Activated CD8-positive, alpha-beta memory T cell treated with anti-CD3 and anti-CD28 coated beads for 36 hours (primary cell): ENCODE data around the gene UPK1A. TPM values are rescaled to one million over a fixed set of nuclear protein-coding genes. Genes with fewer than 3 reads are reported as not detected.
"Not testable (repeated sequence)": the region's sequence is repeated elsewhere in the genome, so short reads cannot be mapped to it uniquely, and the experiment has no call there.

ENCODE experiments used
- CTCF ChIA-PET: fragments of 350-600 bp; sonication (Branson Sonifier 250); formaldehyde crosslinking; loops from one replicate; lab custom pipeline; 2021; ENCODE audit warnings: antibody characterized with exemption; lab: Charles Lee
- POLR2A ChIA-PET: fragments of 350-600 bp; sonication (Branson Sonifier 250); formaldehyde crosslinking; loops from one replicate; lab custom pipeline; 2021; ENCODE audit warnings: antibody characterized with exemption; lab: Charles Lee
- total RNA-seq, 2 experiments: library from RNA; stranded (reverse); gene quantifications; one replicate each; pipeline ENCODE4 v1.2.3, GENCODE V29; 2021

UPK1A gene
- total RNA-seq, 2 experiments from 2014 or later, result 0.23 to 0.38 TPM

DNA sequence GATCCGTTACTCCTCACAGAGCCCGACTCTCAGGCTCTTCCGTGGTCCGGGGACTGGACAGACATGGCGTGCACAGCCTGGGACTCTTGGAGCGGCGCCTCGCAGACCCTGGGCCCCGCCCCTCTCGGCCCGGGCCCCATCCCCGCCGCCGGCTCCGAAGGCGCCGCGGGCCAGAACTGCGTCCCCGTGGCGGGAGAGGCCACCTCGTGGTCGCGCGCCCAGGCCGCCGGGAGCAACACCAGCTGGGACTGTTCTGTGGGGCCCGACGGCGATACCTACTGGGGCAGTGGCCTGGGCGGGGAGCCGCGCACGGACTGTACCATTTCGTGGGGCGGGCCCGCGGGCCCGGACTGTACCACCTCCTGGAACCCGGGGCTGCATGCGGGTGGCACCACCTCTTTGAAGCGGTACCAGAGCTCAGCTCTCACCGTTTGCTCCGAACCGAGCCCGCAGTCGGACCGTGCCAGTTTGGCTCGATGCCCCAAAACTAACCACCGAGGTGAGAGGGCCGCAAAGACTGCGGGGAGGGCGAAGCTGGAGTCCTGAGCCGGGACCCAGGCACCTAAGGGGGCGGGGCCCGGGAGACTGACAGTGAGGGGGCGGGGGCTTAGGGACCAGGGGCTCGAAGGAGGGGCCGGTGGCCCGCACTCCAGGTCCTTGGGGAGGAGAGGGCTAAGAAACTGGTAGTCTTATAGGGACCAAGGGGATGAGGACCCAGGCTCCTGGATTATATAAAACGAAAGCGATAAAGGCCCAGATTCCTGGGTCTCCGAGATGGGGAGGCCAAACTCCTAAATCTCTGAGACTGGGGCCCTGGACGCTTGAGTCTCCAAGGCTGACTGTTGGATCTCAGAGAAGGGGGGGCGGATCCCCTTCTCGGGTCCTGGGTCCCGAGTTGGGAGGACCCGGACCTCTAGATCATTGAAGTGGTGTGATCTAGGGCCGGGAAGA is 22.8 kb upstream of the UPK1A start:
- ChIA-PET CTCF (interaction anchor here (0.7 to 1.2 kb wide), 2 partner anchors 64 to 133 kb away, joined by 3 to 7 read pairs; no protein-coding TSS in a partner anchor), POLR2A (interaction anchor here (0.8 kb wide), 1 partner anchor 14 kb away, joined by 6 read pairs; no protein-coding TSS in a partner anchor)

DNA sequence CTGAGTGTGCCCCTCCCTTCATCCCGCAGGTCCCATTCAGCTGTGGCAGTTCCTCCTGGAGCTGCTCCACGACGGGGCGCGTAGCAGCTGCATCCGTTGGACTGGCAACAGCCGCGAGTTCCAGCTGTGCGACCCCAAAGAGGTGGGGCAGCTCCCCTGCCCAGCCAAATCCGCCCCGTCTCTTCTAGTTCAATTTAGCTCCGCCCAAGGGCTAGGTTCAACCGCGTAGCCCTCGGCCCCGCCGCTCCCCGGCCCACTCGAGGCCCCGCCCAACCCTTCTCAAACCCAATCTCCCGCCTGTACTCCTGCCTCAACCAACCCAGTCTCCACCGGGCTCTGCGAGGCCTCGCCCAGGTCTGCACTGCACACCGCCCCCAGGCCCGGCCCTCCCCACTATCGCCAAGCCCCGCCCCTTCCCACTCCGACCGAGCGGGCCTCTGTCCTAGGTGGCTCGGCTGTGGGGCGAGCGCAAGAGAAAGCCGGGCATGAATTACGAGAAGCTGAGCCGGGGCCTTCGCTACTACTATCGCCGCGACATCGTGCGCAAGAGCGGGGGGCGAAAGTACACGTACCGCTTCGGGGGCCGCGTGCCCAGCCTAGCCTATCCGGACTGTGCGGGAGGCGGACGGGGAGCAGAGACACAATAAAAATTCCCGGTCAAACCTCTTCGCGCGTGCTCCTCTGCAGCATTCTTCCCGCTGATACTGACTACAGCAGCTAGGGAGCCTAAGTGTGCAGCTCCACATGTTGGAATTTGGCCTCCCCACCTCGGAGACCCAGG is 21.9 kb upstream of the UPK1A start:
- ChIA-PET CTCF (interaction anchor here (0.7 to 1.2 kb wide), 2 partner anchors 63 to 134 kb away, joined by 3 to 7 read pairs; no protein-coding TSS in a partner anchor), POLR2A (no interaction called here)

DNA sequence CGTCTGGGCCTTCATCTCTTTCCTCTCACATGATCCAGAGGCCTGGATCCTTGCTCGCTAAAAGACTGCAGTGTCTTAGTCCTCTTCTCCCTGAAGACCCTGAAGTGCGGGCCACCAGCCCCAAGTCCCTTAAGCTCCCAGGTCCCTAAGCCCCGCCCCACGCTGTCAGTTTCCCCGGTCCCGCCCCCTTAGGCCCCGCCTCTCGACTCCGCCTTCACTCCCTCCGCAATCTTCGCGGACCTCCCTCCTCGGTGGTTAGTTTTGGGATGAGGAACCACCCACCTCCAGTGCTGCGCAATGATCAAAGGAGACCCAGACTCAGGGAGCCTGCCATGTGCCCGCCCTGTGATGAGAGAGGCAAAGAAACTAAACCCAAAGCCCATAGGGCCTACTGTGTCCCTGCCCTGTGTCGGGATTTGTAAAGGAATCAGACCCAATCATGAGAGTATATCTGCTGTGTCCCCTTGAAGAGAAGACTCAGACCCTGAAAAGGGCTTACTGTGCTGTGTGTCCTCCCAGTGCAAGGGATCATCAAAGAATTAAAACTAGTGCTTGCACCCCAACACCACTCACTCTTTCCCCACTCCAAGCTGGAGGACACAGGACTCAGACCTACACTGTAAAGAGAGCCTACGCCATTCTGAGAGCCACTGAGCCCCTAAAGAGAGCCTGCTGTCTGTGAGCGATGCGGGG is 21.2 kb upstream of the UPK1A start:
- CTCF ChIA-PET, result no interaction called here
- POLR2A ChIA-PET, result interaction anchor here (0.5 kb wide), 1 partner anchor 10 kb away, joined by 4 read pairs; no protein-coding TSS in a partner anchor

DNA sequence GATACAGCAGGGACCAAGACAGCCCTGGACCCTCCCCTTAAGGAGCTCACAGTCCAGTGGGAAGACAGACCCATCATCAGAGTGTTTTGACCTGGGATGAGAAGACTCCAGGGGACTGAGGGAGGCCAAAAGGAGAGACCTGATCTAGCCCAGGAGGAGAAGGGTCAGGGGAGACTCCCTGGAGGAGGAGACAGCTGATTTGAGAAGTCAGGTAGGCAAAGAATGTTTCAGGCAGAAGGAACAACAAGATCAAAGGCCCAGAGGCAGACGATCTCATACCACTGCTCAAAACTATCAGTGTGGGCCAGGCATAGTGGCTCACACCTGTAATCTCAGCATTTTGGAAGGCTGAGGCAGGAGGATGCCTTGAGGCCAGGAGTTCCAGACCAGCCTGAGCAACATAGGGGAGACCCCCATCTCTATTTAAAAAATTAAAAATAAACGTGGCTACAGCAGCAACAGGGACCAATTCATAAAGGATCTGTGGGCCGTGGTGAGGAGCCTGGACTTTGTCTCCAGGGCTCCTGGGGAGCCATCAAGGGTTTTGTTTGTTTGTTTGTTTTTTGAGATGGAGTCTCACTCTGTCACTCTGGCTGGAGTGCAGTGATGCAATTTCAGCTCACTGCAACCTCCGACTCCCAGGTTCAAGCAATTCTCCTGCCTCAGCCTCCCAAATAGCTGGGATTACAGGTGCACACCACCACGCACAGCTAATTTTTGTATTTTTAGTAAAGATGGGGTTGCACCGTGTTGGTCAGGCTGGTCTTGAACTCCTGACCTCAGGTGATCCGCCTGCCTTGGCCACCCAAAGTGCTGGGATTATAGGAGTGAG is 20.4 kb upstream of the UPK1A start:
- CTCF ChIA-PET, result no interaction called here
- POLR2A ChIA-PET, result no interaction called here

DNA sequence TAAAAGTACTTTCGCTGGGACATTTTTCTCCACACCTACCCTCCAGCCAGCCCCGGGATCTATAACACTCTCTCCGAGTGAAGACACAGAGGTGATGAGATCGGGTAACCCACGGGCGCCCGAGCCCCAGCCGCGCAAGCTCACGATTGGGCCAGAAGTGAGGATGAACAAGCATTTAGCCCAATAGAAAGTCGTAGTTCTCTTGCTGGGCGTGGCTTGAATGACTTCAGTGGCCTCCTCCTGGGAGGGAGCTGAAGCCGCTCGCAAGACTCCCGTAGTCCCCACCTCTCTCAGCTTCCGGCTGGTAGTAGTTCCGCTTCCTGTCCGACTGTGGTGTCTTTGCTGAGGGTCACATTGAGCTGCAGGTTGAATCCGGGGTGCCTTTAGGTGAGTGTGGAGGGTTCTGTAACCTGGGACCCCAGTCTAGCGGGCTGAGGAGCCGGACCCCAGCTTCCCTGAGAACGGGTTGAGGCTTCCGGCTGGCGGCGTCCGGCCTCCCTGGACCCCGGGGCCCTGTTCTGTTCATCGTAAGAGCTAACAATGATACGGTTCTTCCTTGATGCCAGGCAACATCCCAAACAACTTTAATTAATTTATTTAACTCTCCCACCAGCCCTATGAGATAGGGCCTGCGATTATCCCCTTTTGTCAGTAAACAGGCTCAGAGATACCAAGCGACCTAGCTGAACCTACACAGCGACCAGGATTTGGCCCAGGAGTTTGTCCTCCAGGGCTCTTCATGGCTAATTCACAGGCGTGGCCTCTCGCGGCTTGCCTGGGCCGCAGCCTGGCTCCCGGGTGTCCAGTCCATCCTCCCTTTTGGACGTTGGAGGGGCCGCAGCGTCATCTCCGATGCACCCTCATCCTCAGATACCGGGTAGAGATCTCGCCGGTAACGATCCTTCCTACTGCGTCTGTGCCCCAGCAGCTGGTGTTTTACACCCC is 18.0 kb upstream of the UPK1A start, which contains the start of gene COX6B1:
TSS of gene COX6B1 (plus strand) at position 307 of the 945 bp plus-strand sequence. CDS start 2,921 bp downstream, outside the sequence.
- ChIA-PET CTCF (interaction anchor here (0.7 kb wide), 1 partner anchor 300 kb away, joined by 3 read pairs; the partner anchor contains the start of gene FFAR1), POLR2A (interaction anchor here (0.6 to 1.7 kb wide), 9 partner anchors 9 to 380 kb away, joined by 3 to 7 read pairs (median 3); partner anchors contain the start of genes HAUS5 and KMT2B)

DNA sequence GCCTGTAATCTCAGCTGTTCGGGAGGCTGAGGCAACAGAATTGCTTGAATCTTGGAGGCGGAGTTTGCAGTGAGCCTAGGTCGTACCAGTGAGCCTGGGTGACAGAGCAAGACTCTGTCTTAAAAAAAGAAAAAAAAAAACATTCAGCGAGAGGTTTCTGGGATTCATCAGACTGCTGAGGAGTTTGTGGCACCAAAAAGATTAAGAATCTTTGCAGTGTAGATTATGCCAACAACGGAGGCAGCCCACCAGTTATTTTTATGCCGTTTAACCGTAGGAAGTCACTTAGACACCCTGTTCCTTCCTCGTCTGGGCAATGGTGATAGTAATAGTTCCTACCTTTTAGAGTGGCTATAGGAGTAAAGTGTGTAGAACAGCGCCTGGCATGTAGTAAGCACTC is 15.7 kb upstream of the UPK1A start:
- POLR2A ChIA-PET, result no interaction called here
- CTCF ChIA-PET, result no interaction called here

DNA sequence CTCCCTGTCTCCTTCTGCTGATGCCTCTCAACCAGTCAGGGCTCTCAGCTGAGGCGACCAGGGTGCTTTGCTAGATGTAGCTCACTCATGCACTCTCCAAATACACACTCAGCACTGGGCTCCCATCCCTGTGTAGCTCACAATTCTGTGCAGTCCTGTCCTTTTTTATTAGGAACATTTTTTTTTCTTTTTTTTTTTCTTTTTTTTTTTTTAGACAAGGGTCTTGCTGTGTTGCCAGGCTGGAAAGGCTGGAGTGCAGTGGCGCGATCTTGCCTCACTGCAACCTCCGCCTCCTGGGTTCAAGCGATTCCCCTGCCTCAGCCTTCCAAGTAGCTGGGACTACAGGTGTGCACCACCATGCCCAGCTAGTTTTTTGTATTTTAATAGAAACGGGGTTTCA is 11.5 kb upstream of the UPK1A start:
- CTCF ChIA-PET, POLR2A ChIA-PET: not testable (repeated sequence)

DNA sequence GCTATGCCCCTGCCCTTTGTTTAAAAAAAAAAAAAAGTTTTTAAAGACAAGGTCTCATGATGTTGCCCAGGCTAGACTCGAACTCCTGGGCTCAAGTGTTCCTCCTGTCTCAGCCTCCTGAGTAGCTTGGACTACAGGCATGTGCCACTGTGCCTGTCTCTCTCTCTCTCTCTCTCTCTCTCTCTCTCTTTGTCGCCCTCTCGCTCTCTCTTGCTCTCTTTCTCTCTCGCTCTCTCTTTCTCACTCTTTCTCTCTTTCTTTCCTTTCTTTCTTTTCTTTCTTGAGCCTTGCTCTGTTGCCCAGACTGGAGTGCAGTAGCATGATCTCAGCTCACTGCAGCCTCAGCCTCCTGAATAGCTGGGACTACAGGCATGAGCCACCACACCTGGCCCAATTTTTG is 10.7 kb upstream of the UPK1A start:
- POLR2A ChIA-PET, result no interaction called here
- CTCF ChIA-PET, result interaction anchor here (1.1 to 1.2 kb wide), 2 partner anchors 9 to 37 kb away, joined by 3 to 5 read pairs; no protein-coding TSS in a partner anchor

DNA sequence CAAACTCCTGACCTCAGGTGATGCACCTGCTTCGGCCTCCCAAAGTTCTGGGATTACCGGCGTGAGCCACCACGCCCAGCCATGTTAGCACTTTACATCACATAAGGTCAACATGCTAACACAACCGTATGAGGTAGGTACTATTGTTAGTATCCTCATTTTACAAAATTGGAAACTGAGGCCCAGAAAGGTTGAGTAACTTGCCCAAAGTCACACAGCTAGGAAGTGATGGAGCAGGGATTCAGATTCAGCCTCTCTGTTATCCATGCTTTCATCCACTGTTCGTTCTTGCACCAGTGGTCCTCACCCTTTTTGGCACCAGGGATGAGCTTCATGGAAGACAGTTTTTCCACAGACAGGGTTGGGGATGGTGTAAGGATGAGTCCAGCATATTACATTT is 9.6 kb upstream of the UPK1A start:
- CTCF ChIA-PET, result interaction anchor here (1.2 kb wide), 1 partner anchor 36 kb away, joined by 5 read pairs; no protein-coding TSS in a partner anchor
- POLR2A ChIA-PET, result no interaction called here

DNA sequence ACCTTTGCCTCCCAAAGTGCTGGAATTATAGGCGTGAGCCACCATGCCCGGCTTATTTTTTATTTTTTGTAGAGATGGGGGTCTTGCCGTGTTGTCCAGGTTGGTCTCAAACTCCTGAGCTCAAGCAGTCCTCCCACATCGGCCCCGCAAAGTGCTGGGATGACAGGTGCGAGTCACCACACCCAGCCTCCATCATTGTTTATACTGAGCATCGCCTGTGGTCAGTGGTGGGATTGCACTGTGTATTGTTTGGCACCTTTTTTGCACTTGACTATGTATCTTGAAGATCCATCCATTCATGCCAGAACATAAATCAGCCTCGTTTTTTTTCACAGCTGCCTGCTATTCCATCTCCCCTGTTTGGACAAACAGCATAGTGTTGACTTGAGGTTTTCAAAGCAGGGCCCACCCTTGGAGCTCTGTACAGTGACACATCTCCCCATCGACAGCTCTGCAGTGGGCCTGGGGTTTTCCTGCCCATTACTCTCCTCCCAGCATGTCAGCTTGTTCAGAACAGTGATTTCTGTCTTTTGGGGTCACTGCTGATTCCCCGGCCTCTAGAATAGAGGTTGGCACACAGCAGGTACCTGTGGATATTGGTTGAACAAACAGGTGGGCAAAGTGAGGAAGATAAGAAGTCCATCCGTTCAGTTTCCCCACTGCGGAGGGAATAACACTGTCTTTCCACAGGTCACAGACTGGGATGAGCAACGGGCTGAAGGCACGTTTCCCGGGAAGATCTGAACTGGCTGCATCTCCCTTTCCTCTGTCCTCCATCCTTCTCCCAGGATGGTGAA is 8.2 kb upstream of the UPK1A start:
- ChIA-PET CTCF (no interaction called here), POLR2A (interaction anchor here (1.1 kb wide), 1 partner anchor 10 kb away, joined by 3 read pairs; the partner anchor contains the start of gene COX6B1)

DNA sequence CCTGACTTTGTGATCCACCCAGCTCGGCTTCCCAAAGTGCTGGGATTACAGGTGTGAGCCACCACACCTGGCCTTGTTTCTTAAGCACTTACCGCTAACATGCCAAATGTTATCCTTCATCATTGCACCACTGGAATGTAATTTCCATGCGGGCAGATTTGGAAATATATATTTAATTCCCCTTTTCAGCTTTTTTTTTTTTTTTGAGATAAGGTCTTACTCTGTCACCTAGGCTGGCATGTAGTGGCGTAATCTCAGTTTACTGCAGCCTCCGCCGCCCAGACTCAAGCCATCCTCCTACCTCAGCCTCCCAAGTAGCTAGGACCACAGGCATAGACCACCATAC is 4.3 kb upstream of the UPK1A start:
- CTCF ChIA-PET, result no interaction called here

DNA sequence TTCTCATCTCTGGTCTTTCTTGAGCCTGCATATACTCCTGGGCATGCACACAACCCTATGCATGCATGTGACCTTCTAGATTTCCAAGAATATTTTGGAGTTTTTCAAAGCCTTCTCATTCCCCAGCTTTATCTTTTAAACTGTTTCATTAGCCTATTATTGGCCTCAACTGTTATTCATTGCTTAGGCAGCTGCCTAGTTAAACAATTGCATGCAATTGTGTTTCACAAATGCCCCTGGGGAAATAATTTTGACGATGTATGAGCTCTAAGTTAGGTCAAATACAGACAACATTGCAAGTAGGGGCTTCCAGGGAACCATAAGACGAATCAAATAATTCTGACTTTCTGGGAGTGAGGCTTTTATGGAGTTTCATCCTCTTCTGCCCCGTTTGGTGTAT is 2.3 kb upstream of the UPK1A start:
- ChIA-PET POLR2A (no interaction called here), CTCF (interaction anchor here (1.0 kb wide), 1 partner anchor 8 kb away, joined by 3 read pairs; no protein-coding TSS in a partner anchor)

More for the DNA sequence above, 4.3 kb upstream of the UPK1A start:
- POLR2A ChIA-PET, result interaction anchor here (0.6 to 0.7 kb wide), 3 partner anchors 57 to 1109 kb away, joined by 3 to 8 read pairs (median 4); no protein-coding TSS in a partner anchor

DNA sequence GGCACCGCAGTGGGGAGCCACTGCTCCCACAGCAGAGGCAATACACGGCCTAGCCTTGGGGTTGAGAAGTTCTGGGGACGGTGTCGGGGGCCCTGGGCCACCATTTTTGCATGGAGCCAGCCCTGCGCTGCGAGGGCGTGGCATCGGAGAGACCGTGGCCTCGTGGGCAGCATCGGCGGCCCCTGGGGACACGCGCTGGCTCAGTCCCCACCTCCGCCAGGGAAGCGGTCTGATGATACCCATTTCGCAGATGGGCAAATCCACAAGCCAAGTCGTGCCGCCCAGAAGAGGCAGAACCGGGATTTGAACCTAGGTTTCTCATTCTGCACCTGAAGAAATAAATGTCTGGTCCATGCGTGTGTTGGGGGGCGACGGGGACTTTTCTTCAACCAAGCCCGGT is 1.2 kb upstream of the UPK1A start:
- ChIA-PET CTCF (interaction anchor here (1.0 kb wide), 1 partner anchor 9 kb away, joined by 3 read pairs; no protein-coding TSS in a partner anchor), POLR2A (no interaction called here)

DNA sequence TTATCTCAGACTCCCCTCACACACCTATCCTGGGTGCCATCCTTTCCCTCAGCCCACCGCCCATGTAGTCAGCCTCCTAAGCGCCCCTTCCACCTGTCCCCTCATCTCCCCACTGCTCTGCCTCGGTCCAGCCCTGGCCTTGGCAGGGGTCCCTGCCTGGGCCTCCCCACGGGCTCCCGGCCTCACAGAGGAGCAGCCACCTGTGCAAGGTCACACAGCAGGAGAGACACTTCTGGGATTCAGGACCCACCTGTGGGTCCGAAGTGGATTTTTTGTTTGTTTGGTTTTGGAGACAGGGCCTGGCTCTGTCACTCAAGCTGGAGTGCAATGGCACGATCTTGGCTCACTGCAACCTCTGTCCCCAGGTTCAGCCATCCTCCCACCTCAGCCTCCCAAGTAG is 713 bp upstream of the UPK1A start:
- POLR2A ChIA-PET, result no interaction called here
- CTCF ChIA-PET, result interaction anchor here (0.6 kb wide), 1 partner anchor 17 kb away, joined by 3 read pairs; no protein-coding TSS in a partner anchor

DNA sequence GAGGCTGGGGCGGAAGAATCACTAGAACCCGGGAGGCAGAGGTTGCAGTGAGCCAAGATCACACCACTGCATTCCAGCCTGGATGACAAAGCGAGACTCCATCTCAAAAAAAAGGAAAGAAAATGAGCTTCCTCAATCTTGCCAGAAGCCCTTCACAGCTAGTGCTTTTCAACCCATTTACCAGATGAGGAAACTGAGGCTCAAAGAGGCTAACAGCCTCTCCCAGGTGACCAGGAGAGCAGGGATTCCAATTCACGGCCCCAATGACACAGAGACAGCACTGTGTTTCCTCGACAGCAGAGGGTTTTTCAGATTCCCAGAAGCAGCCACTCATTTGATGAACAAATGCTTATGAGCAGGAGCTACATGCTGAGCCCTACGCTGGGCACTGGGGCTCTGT is 3.2 kb downstream of the UPK1A start:
- ChIA-PET CTCF (interaction anchor here (0.7 to 0.9 kb wide), 3 partner anchors 71 to 232 kb away, joined by 3 read pairs; no protein-coding TSS in a partner anchor), POLR2A (no interaction called here)

DNA sequence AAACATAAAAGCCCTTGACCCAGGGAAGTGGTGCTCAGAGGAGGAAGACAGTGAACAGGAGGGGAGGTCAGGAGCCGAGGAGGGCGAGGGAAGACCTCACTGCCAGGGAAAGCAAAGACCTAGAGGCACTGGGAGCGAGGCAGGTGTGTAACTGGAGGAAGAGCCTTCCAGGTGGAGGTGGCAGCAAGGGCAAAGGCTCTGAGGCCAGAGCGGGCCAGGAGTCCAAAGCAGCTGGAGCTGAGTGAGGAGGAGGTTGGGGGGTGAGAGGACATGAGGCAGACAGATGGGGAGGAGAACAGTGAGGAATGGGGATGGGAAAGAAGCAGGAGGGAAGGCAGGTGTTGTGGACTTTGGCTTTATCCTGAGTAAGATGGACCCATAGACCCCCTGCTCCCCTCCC is 3.7 kb downstream of the UPK1A start:
- ChIA-PET CTCF (interaction anchor here (0.7 to 0.9 kb wide), 3 partner anchors 70 to 232 kb away, joined by 3 read pairs; no protein-coding TSS in a partner anchor), POLR2A (no interaction called here)
